Activated CD4-positive, CD25-positive, alpha-beta regulatory T cell treated with anti-CD3 and anti-CD28 coated beads, Interleukin-2, amount 50 U/mL, for 16 hours (primary cell): ENCODE data around the gene CPVL.

Source experiments
- DNase-seq: peaks from one replicate; pipeline ENCODE4 v3.0.0-alpha.2; 2020; ENCODE audit warnings: low read depth, low spot score

Gene CPVL

GRCh38 chr7:29043576-29043975, 102.8 kb downstream of the CPVL start:
- DNase-seq = no peak

GRCh38 chr7:29042824-29043231, 103.5 kb downstream of the CPVL start:
- no peak for DNase-seq

GRCh38 chr7:29041991-29042390, 104.3 kb downstream of the CPVL start:
- no peak for DNase-seq

- DNase-seq = no peak
Observed at GRCh38 chr7:29040579-29040925, 105.8 kb downstream of the CPVL start.

GRCh38 chr7:29039821-29040578, 106.3 kb downstream of the CPVL start:
- DNase-seq = no peak

- no peak for DNase-seq
Observed at GRCh38 chr7:29038463-29038862, 107.9 kb downstream of the CPVL start.

- DNase-seq = no peak
Observed at GRCh38 chr7:29035044-29035740, 111.1 kb downstream of the CPVL start.

GRCh38 chr7:29033584-29033983, 112.8 kb downstream of the CPVL start:
- no peak for DNase-seq

- no peak for DNase-seq
Observed at GRCh38 chr7:29032146-29032545, 114.2 kb downstream of the CPVL start.

GRCh38 chr7:29030781-29031275, 115.5 kb downstream of the CPVL start:
- no peak for DNase-seq

- no peak for DNase-seq
Observed at GRCh38 chr7:29022291-29022988, 123.9 kb downstream of the CPVL start.

GRCh38 chr7:29019896-29020295, 126.4 kb downstream of the CPVL start:
- no peak for DNase-seq

- DNase-seq = no peak
Observed at GRCh38 chr7:29019387-29019786, 127.0 kb downstream of the CPVL start.

GRCh38 chr7:29017713-29018112, 128.6 kb downstream of the CPVL start:
- DNase-seq = no peak

- DNase-seq = no peak
Observed at GRCh38 chr7:29014725-29015124, 131.6 kb downstream of the CPVL start.

- DNase-seq = no peak
Observed at GRCh38 chr7:29013931-29014330, 132.4 kb downstream of the CPVL start.

- no peak for DNase-seq
Observed at GRCh38 chr7:29013082-29013695, 133.1 kb downstream of the CPVL start.

- DNase-seq = no peak
Observed at GRCh38 chr7:29009947-29010346, 136.4 kb downstream of the CPVL start.

GRCh38 chr7:29008590-29008989, 137.7 kb downstream of the CPVL start:
- no peak for DNase-seq

- DNase-seq = no peak
Observed at GRCh38 chr7:29007127-29007526, 139.2 kb downstream of the CPVL start.

- no peak for DNase-seq
Observed at GRCh38 chr7:29005829-29006228, 140.5 kb downstream of the CPVL start.

- no peak for DNase-seq
Observed at GRCh38 chr7:29005406-29005805, 140.9 kb downstream of the CPVL start.
